B cell (primary cell): ENCODE measurements around the gene CARD10. TPM values are rescaled to one million over a fixed set of nuclear protein-coding genes. Genes with fewer than 3 reads are reported as not detected.

ENCODE experiments used
- ATAC-seq: fragments of 200-7000 bp; cut with Tn5 transposase; one replicate; pipeline ENCODE4 v1.10.0; 2021; ENCODE audit warnings: low read depth, mild to moderate bottlenecking, moderate number of reproducible peaks, moderate library complexity
- CTCF ChIA-PET: fragments of 350-600 bp; sonication (Branson Sonifier 250); formaldehyde crosslinking; loops from one replicate; lab custom pipeline; 2021; ENCODE audit warnings: antibody characterized with exemption, inconsistent platforms; lab: Charles Lee
- POLR2A ChIA-PET: fragments of 350-600 bp; sonication (Branson Sonifier 250); formaldehyde crosslinking; loops from one replicate; lab custom pipeline; 2021; ENCODE audit warnings: antibody characterized with exemption; lab: Charles Lee
- DNase-seq: peaks from one replicate; pipeline ENCODE4 v3.0.0; 2013
- H2AFZ ChIP-seq: 2 replicates; pipeline ENCODE4 v1.6.1; 2012; ENCODE audit warnings: mild to moderate bottlenecking, low read depth, low read length; ENCODE audit not compliant: insufficient read depth, poor library complexity, severe bottlenecking
- H3K27ac ChIP-seq, 2 donors: 1 replicate in 1 of 2; 2 replicates in 1 of 2; pipeline ENCODE4 v1.5.1; 2012 to 2013; ENCODE audit warnings: low read length in 2 of 2, mild to moderate bottlenecking in 2 of 2, moderate library complexity in 1 of 2
- H3K27me3 ChIP-seq, 4 experiments: fragments of 200-600 bp in 1 of 4; sonication (generic) in 1 of 4; replicated peaks in 1 of 4; 1 replicate in 2 of 4; 2 replicates in 2 of 4; pipeline versions ENCODE4 v1.6.1 to v1.7.0; 2013 to 2016; ENCODE audit warnings: low read length in 3 of 4, mild to moderate bottlenecking in 2 of 4, mixed read lengths in 1 of 4, moderate library complexity in 1 of 4; ENCODE audit not compliant: insufficient read depth in 4 of 4, control insufficient read depth in 3 of 4; ENCODE audit errors: control extremely low read depth in 1 of 4
- H3K36me3 ChIP-seq, 2 experiments: replicated peaks in 1 of 2; 1 replicate in 1 of 2; 2 replicates in 1 of 2; pipeline versions ENCODE4 v1.6.1 to v1.7.1; 2013; ENCODE audit warnings: low read length in 1 of 2; ENCODE audit not compliant: insufficient read depth in 2 of 2, control insufficient read depth in 1 of 2; ENCODE audit errors: control extremely low read depth in 1 of 2, extremely low read depth in 1 of 2
- H3K4me1 ChIP-seq, 2 donors: fragments of 200-600 bp in 1 of 2; sonication (generic) in 1 of 2; 1 replicate in 1 of 2; 2 replicates in 1 of 2; pipeline versions ENCODE4 v1.5.1 to v1.6.1; 2013 to 2017; ENCODE audit warnings: low read length in 2 of 2; ENCODE audit not compliant: control insufficient read depth in 2 of 2, insufficient read depth in 2 of 2
- H3K4me2 ChIP-seq: replicated peaks from 2 replicates; pipeline ENCODE3; 2012; ENCODE audit warnings: mild to moderate bottlenecking, low read depth, low read length; ENCODE audit not compliant: poor library complexity, severe bottlenecking
- H3K4me3 ChIP-seq, 5 experiments: fragments of 200-600 bp in 1 of 5; sonication (generic) in 1 of 5; 1 replicate in 3 of 5; 2 replicates in 2 of 5; pipeline versions ENCODE4 v1.5.1 to v1.7.0; 2011 to 2016; ENCODE audit warnings: low read length in 4 of 5, mild to moderate bottlenecking in 4 of 5, low read depth in 2 of 5, control low read depth in 1 of 5, moderate library complexity in 1 of 5; ENCODE audit not compliant: insufficient read depth in 1 of 5; ENCODE audit errors: control extremely low read depth in 1 of 5, extremely low read depth in 1 of 5
- H3K79me2 ChIP-seq: fragments of 200-600 bp; sonication (generic); one replicate; pipeline ENCODE4 v1.6.0; 2016; ENCODE audit warnings: low read length; ENCODE audit not compliant: control insufficient read depth, insufficient read depth
- H3K9ac ChIP-seq: fragments of 200-600 bp; sonication (generic); 2 replicates; pipeline ENCODE4 v1.6.1; 2017; ENCODE audit warnings: mild to moderate bottlenecking, low read length, moderate library complexity
- H3K9me3 ChIP-seq, 3 donors: one replicate each; pipeline versions ENCODE4 v1.6.1 to v1.7.1; 2013; ENCODE audit warnings: low read length in 2 of 3; ENCODE audit not compliant: control insufficient read depth in 2 of 3, insufficient read depth in 1 of 3; ENCODE audit errors: control extremely low read depth in 1 of 3
- H4K20me1 ChIP-seq: 2 replicates; pipeline ENCODE4 v1.6.0; 2012; ENCODE audit warnings: mild to moderate bottlenecking, low read length; ENCODE audit not compliant: insufficient read depth, control insufficient read depth, poor library complexity, severe bottlenecking
- H3K27ac Mint-ChIP-seq: one replicate; pipeline ENCODE4 v1.8.0; 2021; ENCODE audit warnings: mixed read lengths
- H3K27me3 Mint-ChIP-seq: one replicate; pipeline ENCODE4 v1.8.0; 2021; ENCODE audit warnings: mixed read lengths
- H3K4me1 Mint-ChIP-seq: one replicate; pipeline ENCODE4 v1.8.0; 2021; ENCODE audit warnings: mixed read lengths
- H3K4me3 Mint-ChIP-seq: one replicate; pipeline ENCODE4 v1.8.0; 2021; ENCODE audit warnings: mixed read lengths
- H3K9me3 Mint-ChIP-seq: one replicate; pipeline ENCODE4 v1.8.0; 2022; ENCODE audit warnings: mixed read lengths; ENCODE audit not compliant: insufficient read depth
- CTCF ChIP-seq: fragments of 200-600 bp; IDR thresholded peaks from one replicate; pipeline ENCODE4 v1.8.0; 2022; ENCODE audit warnings: antibody characterized with exemption, mild to moderate bottlenecking
- EZH2 ChIP-seq: IDR thresholded peaks from 2 replicates; pipeline ENCODE4 v1.6.1; 2012; ENCODE audit warnings: borderline replicate concordance, low read depth, mild to moderate bottlenecking, moderate library complexity, low read length; ENCODE audit not compliant: insufficient read depth, poor library complexity, severe bottlenecking
- WGBS: methylation state at CpG from one replicate; pipeline ENCODE4 v1.1.5; 2013; ENCODE audit warnings: missing lambda C conversion rate; ENCODE audit not compliant: insufficient coverage; 5-methylcytosine and 5-hydroxymethylcytosine counted together
- intact Hi-C: fragments of 100-400 bp; cut with micrococcal nuclease; formaldehyde crosslinking; loops from one replicate; pipeline ENCODE4 v1.10.0; 2022
- polyA plus RNA-seq: library from polyadenylated mRNA; depleted of rRNA; stranded (reverse); fragments of >200 nt; gene quantifications from 2 replicates; pipeline ENCODE4 v1.2.3, GENCODE V29; 2012
- total RNA-seq, 2 donors: library from RNA; stranded (reverse); fragments of 120-200 nt in 1 of 2; gene quantifications; 1 replicate in 1 of 2; 2 replicates in 1 of 2; pipeline versions ENCODE4 v1.2.3 to v1.2.4, GENCODE V29; 2013 to 2022

Gene CARD10
- total and polyA plus RNA-seq, 2 donors (not counting 1 experiment from before 2014, with no cell fraction given): not detected

- H3K4me3 Mint-ChIP-seq: no peak overlapping the region
- peaks cover 42% of the 10 kb centered on the region for H3K27me3 Mint-ChIP-seq
- Histone ChIP-seq H2AFZ (no peak overlapping the region), H3K27ac (no peak overlapping the region), H3K36me3 (no peaks in the 10 kb centered on the region), H3K79me2 (no peaks in the 10 kb centered on the region), H3K9ac (no peak overlapping the region), H3K4me2 (no peak overlapping the region), H3K4me3 (no peak overlapping the region), H3K9me3 (no peaks in the 10 kb centered on the region), H3K4me1 (no peaks in the 10 kb centered on the region), H3K27me3 (peaks cover 0 to 17% (median 1%) of the 10 kb centered on the region in 4 experiments), H4K20me1 (no peaks in the 10 kb centered on the region)
- no peak overlapping the region for H3K27ac Mint-ChIP-seq
- 88% methylated on average over 12 of the region's 12 CpGs for WGBS
- ChIA-PET CTCF (no interaction called here), POLR2A (no interaction called here)
- intact Hi-C loops: no loop called here
- H3K9me3 Mint-ChIP-seq: no peaks in the 10 kb centered on the region
- DNase-seq: no peak
- TF ChIP-seq EZH2 (no peak), CTCF (no peak)
- no peak for ATAC-seq
- no peaks in the 10 kb centered on the region for H3K4me1 Mint-ChIP-seq
Measured at GRCh38 chr22:37526376-37526775, 7.2 kb upstream of the CARD10 start.

GRCh38 chr22:37525746-37526350 lies 6.6 kb upstream of the CARD10 start:
- Mint-ChIP-seq H3K27me3 (peaks cover 47% of the 10 kb centered on the region), H3K27ac (no peak overlapping the region), H3K4me3 (no peak overlapping the region), H3K4me1 (no peaks in the 10 kb centered on the region), H3K9me3 (no peaks in the 10 kb centered on the region)
- ChIA-PET POLR2A (no interaction called here), CTCF (no interaction called here)
- WGBS: 47% methylated on average over 3 of the region's 7 CpGs
- Histone ChIP-seq H3K4me2 (no peak overlapping the region), H2AFZ (no peak overlapping the region), H3K27me3 (peaks cover 0 to 22% (median 5%) of the 10 kb centered on the region in 4 experiments), H3K4me3 (no peak overlapping the region), H3K27ac (no peak overlapping the region), H3K79me2 (no peaks in the 10 kb centered on the region), H4K20me1 (no peaks in the 10 kb centered on the region), H3K36me3 (no peaks in the 10 kb centered on the region), H3K4me1 (no peaks in the 10 kb centered on the region), H3K9ac (no peak overlapping the region), H3K9me3 (no peaks in the 10 kb centered on the region)
- ATAC-seq: no peak
- TF ChIP-seq EZH2 (no peak), CTCF (no peak)
- no peak for DNase-seq
- intact Hi-C loops: no loop called here
